TTC549 (cell line): Measurements from ENCODE around the gene ZBTB40.

Experiments used
- FAIRE-seq: peaks from 2 replicates; lab custom pipeline; 2012; peaks lifted over from hg19 to GRCh38; lab: Jason Lieb, UNC

Gene ZBTB40

GRCh38 chr1:22557341-22557950 is 105.8 kb downstream of the ZBTB40 start:
- no peak for FAIRE-seq

- FAIRE-seq, result no peak
Measured at GRCh38 chr1:22562584-22563583, 111.2 kb downstream of the ZBTB40 start, which contains the start of gene EPHA8. Gene EPHA8, plus strand, starts transcription at chr1:22563489. Its CDS starts 147 bp downstream, at chr1:22563636.

GRCh38 chr1:22563671-22564602 is 112.3 kb downstream of the ZBTB40 start:
- no peak for FAIRE-seq

DNA sequence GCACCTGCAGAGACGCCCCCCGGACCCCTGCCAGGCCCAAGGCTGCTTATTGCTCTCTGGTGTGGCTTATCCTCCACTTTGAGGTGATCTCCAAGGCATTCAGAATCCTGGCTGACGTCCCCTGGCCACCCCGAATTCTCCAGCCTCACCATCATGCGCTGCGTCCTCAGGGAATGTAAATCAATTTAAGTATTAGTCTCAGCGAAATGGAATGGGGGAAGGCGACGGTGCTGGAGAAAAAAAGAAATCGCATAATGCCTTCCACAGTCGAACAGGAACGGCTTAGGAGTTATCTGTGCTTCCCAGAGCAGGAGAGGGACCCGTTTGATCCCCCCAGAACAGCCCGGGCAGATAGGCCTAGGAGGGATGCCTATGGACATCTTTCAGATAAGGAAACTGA is 114.5 kb downstream of the ZBTB40 start:
- FAIRE-seq, result no peak

DNA sequence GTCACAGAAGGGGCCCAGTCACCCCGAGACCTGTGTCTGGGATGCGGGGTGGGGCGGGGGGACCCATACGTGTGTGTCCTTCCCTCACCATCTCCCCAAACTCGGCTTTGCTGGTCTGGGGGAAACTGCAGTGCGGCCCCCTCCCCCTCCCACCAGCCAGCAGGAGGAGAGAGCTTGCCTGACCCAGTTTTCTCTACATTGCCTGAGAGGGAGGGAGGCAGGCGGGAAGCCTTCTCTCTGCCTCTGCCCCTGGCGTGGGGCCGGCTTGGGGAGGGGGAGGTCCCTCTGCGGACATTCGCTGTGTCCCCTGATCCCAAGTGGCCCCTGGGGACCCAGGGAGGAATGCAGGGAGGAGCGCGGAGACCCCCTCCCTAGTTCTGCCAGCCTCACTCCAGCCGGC is 115.5 kb downstream of the ZBTB40 start:
- FAIRE-seq, result no peak

GRCh38 chr1:22567994-22568393 is 116.3 kb downstream of the ZBTB40 start:
- FAIRE-seq, result no peak

DNA sequence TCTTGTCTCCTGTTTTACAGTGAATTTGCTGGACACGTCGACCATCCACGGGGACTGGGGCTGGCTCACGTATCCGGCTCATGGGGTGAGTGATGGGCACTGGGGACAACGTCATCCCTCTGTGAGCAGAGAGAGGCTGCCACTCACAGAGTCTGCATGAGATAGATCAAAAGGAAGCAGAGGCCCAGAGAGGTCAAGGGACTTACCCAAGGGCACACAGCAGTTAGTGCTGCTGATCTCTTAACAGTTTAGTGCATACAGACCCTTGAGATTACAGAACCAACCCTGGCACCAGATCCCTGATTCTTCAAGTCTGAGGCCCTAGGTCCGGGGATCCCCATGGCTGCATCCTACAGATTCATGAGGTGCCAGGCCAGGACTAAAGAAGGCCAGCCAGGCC is 117.6 kb downstream of the ZBTB40 start:
- no peak for FAIRE-seq

DNA sequence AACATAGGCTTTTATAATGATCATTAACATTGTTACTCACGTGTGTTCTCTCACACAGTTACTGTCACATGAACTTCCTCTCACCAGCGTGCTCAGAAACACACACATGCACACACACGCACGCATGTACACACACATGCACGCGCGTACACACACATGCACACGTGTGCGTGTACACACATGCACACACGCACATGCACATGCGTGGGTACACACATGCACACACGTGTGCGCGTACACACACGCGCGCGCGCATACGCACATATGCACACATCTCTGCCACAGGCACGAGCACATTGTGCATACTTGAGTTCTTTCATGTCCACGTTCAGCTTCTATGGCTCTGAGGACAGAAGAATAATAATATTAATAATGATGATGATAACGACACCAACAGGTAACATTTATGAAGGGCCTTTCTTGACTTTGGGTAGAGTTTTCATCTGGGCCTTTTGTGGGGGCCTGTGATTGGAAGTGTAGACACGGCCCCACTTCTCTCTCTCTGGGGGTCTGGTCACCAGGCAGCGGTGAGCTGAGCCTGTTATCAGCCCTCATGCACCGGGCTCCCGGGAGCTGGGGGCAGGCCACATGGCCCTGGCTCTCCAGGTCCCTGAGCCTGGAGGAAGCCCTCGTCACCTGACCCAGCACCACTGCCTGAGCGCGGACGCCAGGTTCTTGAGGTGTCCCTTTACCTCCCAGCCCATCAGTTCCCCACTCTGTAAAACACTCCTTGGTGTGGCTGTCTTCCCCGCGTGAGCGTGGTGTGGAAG is 118.7 kb downstream of the ZBTB40 start:
- no peak for FAIRE-seq

GRCh38 chr1:22572818-22573217 is 121.2 kb downstream of the ZBTB40 start:
- FAIRE-seq, result no peak

- FAIRE-seq, result no peak
Measured at GRCh38 chr1:22573237-22573636, 121.6 kb downstream of the ZBTB40 start.

DNA sequence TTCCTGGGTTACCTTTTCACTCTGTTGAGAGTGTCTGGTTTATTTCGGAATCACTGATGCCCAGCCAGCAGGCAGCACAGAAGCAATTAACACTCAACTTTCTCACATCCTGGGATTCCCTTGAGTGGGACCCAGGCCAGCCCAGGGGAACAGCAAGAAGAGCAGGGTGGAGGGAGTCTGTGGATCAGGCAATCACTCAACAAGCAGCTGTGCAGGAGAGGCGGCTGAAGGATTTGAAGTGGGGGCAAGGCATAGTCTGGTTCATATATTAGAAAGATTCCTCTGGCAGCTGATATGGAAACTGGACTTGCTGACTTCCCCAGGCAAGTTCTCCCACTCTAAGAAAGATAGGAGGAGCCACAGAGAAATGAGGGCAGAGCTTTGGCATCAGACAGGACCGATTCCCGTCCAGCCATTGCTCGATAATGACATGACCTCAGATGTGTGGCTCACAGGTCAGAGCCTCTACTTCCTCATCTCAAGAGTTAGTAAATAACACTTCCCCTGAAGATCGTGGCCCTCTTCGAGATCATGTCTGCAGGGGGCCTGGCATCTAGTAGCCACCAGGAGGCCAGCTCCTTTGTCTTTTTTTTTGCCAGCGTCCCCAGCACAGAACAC is 124.0 kb downstream of the ZBTB40 start:
- no peak for FAIRE-seq

GRCh38 chr1:22576150-22576544 is 124.5 kb downstream of the ZBTB40 start:
- FAIRE-seq, result no peak

GRCh38 chr1:22576617-22577016 is 125.0 kb downstream of the ZBTB40 start:
- FAIRE-seq, result no peak

- FAIRE-seq, result no peak
Measured at GRCh38 chr1:22578732-22579361, 127.2 kb downstream of the ZBTB40 start.

- no peak for FAIRE-seq
Measured at GRCh38 chr1:22579541-22580155, 128.0 kb downstream of the ZBTB40 start.
